Mesendoderm (in vitro differentiated cells): ENCODE results near the gene MRPL34.

Source experiments
- DNase-seq: peaks from one replicate; pipeline ENCODE4 v3.0.0; 2013
- H2AK5ac ChIP-seq: 2 replicates; pipeline ENCODE4 v1.6.1; 2013; ENCODE audit warnings: low read length, inconsistent platforms
- H2BK120ac ChIP-seq: 2 replicates; pipeline ENCODE4 v1.6.1; 2013; ENCODE audit warnings: low read depth, mild to moderate bottlenecking, low read length, moderate library complexity, mixed read lengths
- H2BK15ac ChIP-seq: replicated peaks from 2 replicates; pipeline ENCODE4 v1.6.1; 2013; ENCODE audit warnings: low read depth, mild to moderate bottlenecking, moderate library complexity
- H2BK5ac ChIP-seq: 2 replicates; pipeline ENCODE4 v1.6.1; 2013; ENCODE audit warnings: low read length, inconsistent platforms
- H3K18ac ChIP-seq: 2 replicates; pipeline ENCODE4 v1.6.1; 2013; ENCODE audit warnings: mild to moderate bottlenecking, low read length, mixed read lengths
- H3K23ac ChIP-seq: one replicate; pipeline ENCODE4 v1.6.1; 2013; ENCODE audit warnings: low read length
- H3K27ac ChIP-seq: 2 replicates; pipeline ENCODE4 v1.5.1; 2013; ENCODE audit warnings: low read depth, mild to moderate bottlenecking, inconsistent platforms, low read length, moderate library complexity
- H3K27me3 ChIP-seq: 2 replicates; pipeline ENCODE4 v1.6.1; 2013; ENCODE audit warnings: low read length, control low read depth, mild to moderate bottlenecking, inconsistent platforms; ENCODE audit not compliant: insufficient read depth, poor library complexity
- H3K36me3 ChIP-seq: 2 replicates; pipeline ENCODE4 v1.6.1; 2013; ENCODE audit warnings: low read length, inconsistent platforms; ENCODE audit not compliant: control insufficient read depth, insufficient read depth
- H3K4ac ChIP-seq: one replicate; pipeline ENCODE4 v1.6.1; 2013; ENCODE audit warnings: low read depth, mild to moderate bottlenecking, low read length, moderate library complexity
- H3K4me1 ChIP-seq: 2 replicates; pipeline ENCODE4 v1.6.1; 2013; ENCODE audit warnings: low read depth, low read length, inconsistent platforms; ENCODE audit not compliant: control insufficient read depth
- H3K4me2 ChIP-seq: 2 replicates; pipeline ENCODE4 v1.6.1; 2013; ENCODE audit warnings: low read length
- H3K4me3 ChIP-seq: 2 replicates; pipeline ENCODE4 v1.5.1; 2013; ENCODE audit warnings: mild to moderate bottlenecking, low read length
- H3K56ac ChIP-seq: one replicate; pipeline ENCODE4 v1.6.1; 2013; ENCODE audit warnings: low read length
- H3K79me1 ChIP-seq: 2 replicates; pipeline ENCODE4 v1.6.1; 2013; ENCODE audit warnings: low read length, inconsistent platforms
- H3K79me2 ChIP-seq: 2 replicates; pipeline ENCODE4 v1.6.1; 2013; ENCODE audit warnings: mild to moderate bottlenecking, low read length; ENCODE audit not compliant: control insufficient read depth, insufficient read depth
- H3K9ac ChIP-seq: 2 replicates; pipeline ENCODE4 v1.6.1; 2013; ENCODE audit warnings: low read length, inconsistent platforms
- H4K5ac ChIP-seq: one replicate; pipeline ENCODE4 v1.6.1; 2013; ENCODE audit warnings: low read length
- H4K8ac ChIP-seq: one replicate; pipeline ENCODE4 v1.6.1; 2013; ENCODE audit warnings: low read depth, mild to moderate bottlenecking, control low read depth, low read length, moderate library complexity
- WGBS: extraction: QIAGEN DNeasy Blood & Tissue Kit; methylation state at CpG from one replicate; pipeline ENCODE4 v1.1.7; 2013; ENCODE audit warnings: low lambda C conversion rate, missing lambda C conversion rate; ENCODE audit not compliant: insufficient coverage; ENCODE audit errors: extremely low coverage; 5-methylcytosine and 5-hydroxymethylcytosine counted together

MRPL34 gene

GRCh38 chr19:17262557-17262956, 43.1 kb upstream of the MRPL34 start:
- Histone ChIP-seq H3K23ac (no peak overlapping the region), H3K56ac (no peak overlapping the region), H3K36me3 (no peaks in the 10 kb centered on the region), H3K4me2 (no peak overlapping the region), H3K9ac (no peak overlapping the region), H2BK5ac (no peak overlapping the region), H3K4ac (no peak overlapping the region), H3K27ac (no peak overlapping the region), H3K4me3 (no peak overlapping the region), H3K79me2 (no peaks in the 10 kb centered on the region), H3K4me1 (peaks cover 2% of the 10 kb centered on the region), H2AK5ac (no peak overlapping the region), H4K5ac (no peak overlapping the region), H2BK15ac (no peak overlapping the region), H4K8ac (no peak overlapping the region), H3K18ac (no peak overlapping the region), H2BK120ac (no peak overlapping the region), H3K27me3 (no peaks in the 10 kb centered on the region), H3K79me1 (no peaks in the 10 kb centered on the region)
- DNase-seq: no peak
- WGBS: no CpG with 5 or more reads among the region's 16 CpGs

GRCh38 chr19:17263712-17264640, 41.7 kb upstream of the MRPL34 start:
- H3K4ac ChIP-seq: no peak overlapping the region
- H4K5ac ChIP-seq: peak overlapping the region; percentile 47
- H3K27me3 ChIP-seq: no peaks in the 10 kb centered on the region
- H2BK5ac ChIP-seq: no peak overlapping the region
- peak overlapping the region; percentile 5 for H3K18ac ChIP-seq
- H3K79me2 ChIP-seq: peaks cover 3% of the 10 kb centered on the region
- no peak for DNase-seq
- H3K4me2 ChIP-seq: no peak overlapping the region
- no CpG with 5 or more reads among the region's 23 CpGs for WGBS
- no peaks in the 10 kb centered on the region for H3K79me1 ChIP-seq
- H3K23ac ChIP-seq: no peak overlapping the region
- H2AK5ac ChIP-seq: peak overlapping the region; percentile 71
- H2BK15ac ChIP-seq: no peak overlapping the region
- H3K9ac ChIP-seq: peak overlapping the region; percentile 61
- H3K4me1 ChIP-seq: peaks cover 2% of the 10 kb centered on the region
- no peak overlapping the region for H3K27ac ChIP-seq
- H3K36me3 ChIP-seq: no peaks in the 10 kb centered on the region
- no peak overlapping the region for H3K4me3 ChIP-seq
- H4K8ac ChIP-seq: no peak overlapping the region
- H3K56ac ChIP-seq: peak overlapping the region; percentile 81
- no peak overlapping the region for H2BK120ac ChIP-seq

DNA sequence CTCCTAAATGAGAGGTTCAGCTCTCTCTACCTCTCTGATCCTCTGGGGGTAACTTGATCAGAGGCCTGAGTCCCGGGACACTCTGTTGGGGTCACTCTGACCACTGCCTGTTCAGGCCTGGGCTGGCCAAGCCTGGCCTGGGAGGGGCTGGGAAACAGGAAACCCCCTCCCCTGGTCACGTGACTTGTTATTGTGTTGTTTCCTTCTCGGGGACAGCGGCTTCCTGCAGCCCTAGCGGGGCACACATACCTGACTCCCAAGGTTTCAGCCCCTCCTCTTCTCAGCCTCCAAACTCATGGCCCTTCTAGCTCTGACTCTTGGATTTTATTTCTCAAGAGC, 41.1 kb upstream of the MRPL34 start, which contains the start of gene USHBP1:
TSS of gene USHBP1 (minus strand) at position 105 of the 339 bp plus-strand sequence. CDS start 446 bp downstream, outside the sequence.
- H3K27me3 ChIP-seq: no peaks in the 10 kb centered on the region
- H3K4me2 ChIP-seq: no peak within 1 kb of the TSS
- peak within 1 kb of the TSS; percentile 47 for H4K5ac ChIP-seq
- H3K56ac ChIP-seq: peak within 1 kb of the TSS; percentile 81
- no peak within 1 kb of the TSS for H3K4me3 ChIP-seq
- peaks cover 2% of the 10 kb centered on the region for H3K4me1 ChIP-seq
- H3K23ac ChIP-seq: no peak within 1 kb of the TSS
- peak; percentile 74 for DNase-seq
- H2BK120ac ChIP-seq: no peak within 1 kb of the TSS
- peak within 1 kb of the TSS; percentile 28 for H3K4ac ChIP-seq
- no peaks in the 10 kb centered on the region for H3K79me1 ChIP-seq
- H3K79me2 ChIP-seq: peaks cover 3% of the 10 kb centered on the region
- peak within 1 kb of the TSS; percentile 61 for H3K9ac ChIP-seq
- peak within 1 kb of the TSS; percentile 71 for H2AK5ac ChIP-seq
- WGBS: no CpG with 5 or more reads among the region's 5 CpGs
- H3K18ac ChIP-seq: peak within 1 kb of the TSS; percentile 5
- H2BK5ac ChIP-seq: no peak within 1 kb of the TSS
- no peak within 1 kb of the TSS for H4K8ac ChIP-seq
- no peak within 1 kb of the TSS for H2BK15ac ChIP-seq
- H3K36me3 ChIP-seq: no peaks in the 10 kb centered on the region
- no peak within 1 kb of the TSS for H3K27ac ChIP-seq

- no peak overlapping the region for H4K8ac ChIP-seq
- H3K9ac ChIP-seq: no peak overlapping the region
- H3K4ac ChIP-seq: no peak overlapping the region
- peaks cover 2% of the 10 kb centered on the region for H3K4me1 ChIP-seq
- H3K79me2 ChIP-seq: peaks cover 3% of the 10 kb centered on the region
- no peaks in the 10 kb centered on the region for H3K27me3 ChIP-seq
- no peak overlapping the region for H2BK120ac ChIP-seq
- H3K36me3 ChIP-seq: no peaks in the 10 kb centered on the region
- H2AK5ac ChIP-seq: no peak overlapping the region
- no peaks in the 10 kb centered on the region for H3K79me1 ChIP-seq
- H3K56ac ChIP-seq: no peak overlapping the region
- H3K23ac ChIP-seq: no peak overlapping the region
- no peak overlapping the region for H3K18ac ChIP-seq
- H3K4me3 ChIP-seq: no peak overlapping the region
- no peak overlapping the region for H3K4me2 ChIP-seq
- no peak overlapping the region for H2BK5ac ChIP-seq
- H3K27ac ChIP-seq: no peak overlapping the region
- no peak overlapping the region for H4K5ac ChIP-seq
- no peak for DNase-seq
- WGBS: no CpG with 5 or more reads among the region's 7 CpGs
- H2BK15ac ChIP-seq: no peak overlapping the region
Measured at GRCh38 chr19:17266026-17266425, 39.6 kb upstream of the MRPL34 start.

- Histone ChIP-seq H3K23ac (no peak overlapping the region), H3K4me2 (no peak overlapping the region), H3K4ac (no peak overlapping the region), H3K4me1 (peaks cover 2% of the 10 kb centered on the region), H2BK15ac (no peak overlapping the region), H3K36me3 (peaks cover 3% of the 10 kb centered on the region), H3K79me1 (no peaks in the 10 kb centered on the region), H2BK120ac (no peak overlapping the region), H4K5ac (no peak overlapping the region), H2AK5ac (no peak overlapping the region), H3K56ac (peak overlapping the region; percentile 15), H3K79me2 (peaks cover 3% of the 10 kb centered on the region), H3K27me3 (no peaks in the 10 kb centered on the region), H3K27ac (no peak overlapping the region), H3K9ac (no peak overlapping the region), H3K18ac (no peak overlapping the region), H3K4me3 (no peak overlapping the region), H2BK5ac (no peak overlapping the region), H4K8ac (no peak overlapping the region)
- no CpG with 5 or more reads among the region's 12 CpGs for WGBS
- no peak for DNase-seq
Measured at GRCh38 chr19:17266589-17266974, 39.1 kb upstream of the MRPL34 start.
